T follicular helper cell (primary cell): ENCODE measurements around the gene SDC3.

Experiments used
- DNase-seq: peaks from one replicate; pipeline ENCODE4 v3.0.0-alpha.2; 2020; ENCODE audit warnings: low read depth

The SDC3 gene

GRCh38 chr1:30904191-30904961, 4.2 kb downstream of the SDC3 start:
- DNase-seq: no peak

GRCh38 chr1:30903343-30904034, 5.1 kb downstream of the SDC3 start:
- no peak for DNase-seq

GRCh38 chr1:30902593-30903290, 5.8 kb downstream of the SDC3 start:
- no peak for DNase-seq

- no peak for DNase-seq
Measured at GRCh38 chr1:30901798-30902581, 6.6 kb downstream of the SDC3 start.

- no peak for DNase-seq
Measured at GRCh38 chr1:30900931-30901560, 7.5 kb downstream of the SDC3 start.

GRCh38 chr1:30900486-30900885, 8.1 kb downstream of the SDC3 start:
- DNase-seq: no peak

- no peak for DNase-seq
Measured at GRCh38 chr1:30899577-30900389, 8.8 kb downstream of the SDC3 start.

- DNase-seq: no peak
Measured at GRCh38 chr1:30898031-30898815, 10.3 kb downstream of the SDC3 start.

- DNase-seq: no peak
Measured at GRCh38 chr1:30896905-30897304, 11.7 kb downstream of the SDC3 start.

GRCh38 chr1:30895944-30896660, 12.5 kb downstream of the SDC3 start:
- DNase-seq: no peak

- no peak for DNase-seq
Measured at GRCh38 chr1:30895382-30895943, 13.1 kb downstream of the SDC3 start.

- no peak for DNase-seq
Measured at GRCh38 chr1:30894508-30894973, 14.0 kb downstream of the SDC3 start.

- DNase-seq: no peak
Measured at GRCh38 chr1:30893776-30894507, 14.6 kb downstream of the SDC3 start.

- DNase-seq: no peak
Measured at GRCh38 chr1:30892671-30893073, 15.9 kb downstream of the SDC3 start.

GRCh38 chr1:30891227-30891552, 17.4 kb downstream of the SDC3 start:
- DNase-seq: no peak

GRCh38 chr1:30890502-30891226, 17.9 kb downstream of the SDC3 start:
- no peak for DNase-seq

- DNase-seq: no peak
Measured at GRCh38 chr1:30889511-30889910, 19.0 kb downstream of the SDC3 start.

GRCh38 chr1:30888975-30889374, 19.6 kb downstream of the SDC3 start:
- DNase-seq: no peak
